NCI-H128 (cell line): ENCODE results near the gene ST6GALNAC2.
"Not testable (repeated sequence)": the region's sequence is repeated elsewhere in the genome, so short reads cannot be mapped to it uniquely, and the experiment has no call there.

ENCODE experiments used
- DNase-seq: peaks from one replicate; lab custom pipeline; 2025; ENCODE audit not compliant: unreplicated experiment; lab: John Stamatoyannopoulos, UW

The ST6GALNAC2 gene

GRCh38 chr17:76570877-76571471, 14.7 kb downstream of the ST6GALNAC2 start:
- DNase-seq = no peak

- DNase-seq = no peak
Observed at GRCh38 chr17:76570457-76570856, 15.2 kb downstream of the ST6GALNAC2 start.

GRCh38 chr17:76569607-76570279, 15.9 kb downstream of the ST6GALNAC2 start:
- DNase-seq = no peak

- DNase-seq = no peak
Observed at GRCh38 chr17:76568811-76569221, 16.8 kb downstream of the ST6GALNAC2 start.

- no peak for DNase-seq
Observed at GRCh38 chr17:76567634-76568432, 17.8 kb downstream of the ST6GALNAC2 start.

- no peak for DNase-seq
Observed at GRCh38 chr17:76566988-76567431, 18.6 kb downstream of the ST6GALNAC2 start.

GRCh38 chr17:76566613-76566943, 19.1 kb downstream of the ST6GALNAC2 start:
- no peak for DNase-seq

GRCh38 chr17:76565728-76566612, 19.7 kb downstream of the ST6GALNAC2 start:
- DNase-seq = no peak

- DNase-seq = not testable (repeated sequence)
Observed at GRCh38 chr17:76564991-76565727, 20.5 kb downstream of the ST6GALNAC2 start.

- not testable (repeated sequence) for DNase-seq
Observed at GRCh38 chr17:76563359-76563758, 22.3 kb downstream of the ST6GALNAC2 start.

- DNase-seq = no peak
Observed at GRCh38 chr17:76562734-76563148, 22.9 kb downstream of the ST6GALNAC2 start.

GRCh38 chr17:76561799-76562268, 23.8 kb downstream of the ST6GALNAC2 start:
- DNase-seq = no peak

GRCh38 chr17:76561332-76561731, 24.3 kb downstream of the ST6GALNAC2 start:
- DNase-seq = no peak

- DNase-seq = no peak
Observed at GRCh38 chr17:76560877-76561221, 24.8 kb downstream of the ST6GALNAC2 start.

- no peak for DNase-seq
Observed at GRCh38 chr17:76560036-76560876, 25.4 kb downstream of the ST6GALNAC2 start.

- not testable (repeated sequence) for DNase-seq
Observed at GRCh38 chr17:76559460-76559859, 26.2 kb downstream of the ST6GALNAC2 start.

- no peak for DNase-seq
Observed at GRCh38 chr17:76558198-76559095, 27.2 kb downstream of the ST6GALNAC2 start.
